AG20443 (cell line): Measurements from ENCODE around the gene TCTN3.
"Not testable (repeated sequence)": the region's sequence is repeated elsewhere in the genome, so short reads cannot be mapped to it uniquely, and the experiment has no call there.

Experiments
- DNase-seq: peaks from one replicate; pipeline ENCODE4 v3.0.0; 2012; ENCODE audit warnings: low spot score, mixed read lengths

The TCTN3 gene, protein sequence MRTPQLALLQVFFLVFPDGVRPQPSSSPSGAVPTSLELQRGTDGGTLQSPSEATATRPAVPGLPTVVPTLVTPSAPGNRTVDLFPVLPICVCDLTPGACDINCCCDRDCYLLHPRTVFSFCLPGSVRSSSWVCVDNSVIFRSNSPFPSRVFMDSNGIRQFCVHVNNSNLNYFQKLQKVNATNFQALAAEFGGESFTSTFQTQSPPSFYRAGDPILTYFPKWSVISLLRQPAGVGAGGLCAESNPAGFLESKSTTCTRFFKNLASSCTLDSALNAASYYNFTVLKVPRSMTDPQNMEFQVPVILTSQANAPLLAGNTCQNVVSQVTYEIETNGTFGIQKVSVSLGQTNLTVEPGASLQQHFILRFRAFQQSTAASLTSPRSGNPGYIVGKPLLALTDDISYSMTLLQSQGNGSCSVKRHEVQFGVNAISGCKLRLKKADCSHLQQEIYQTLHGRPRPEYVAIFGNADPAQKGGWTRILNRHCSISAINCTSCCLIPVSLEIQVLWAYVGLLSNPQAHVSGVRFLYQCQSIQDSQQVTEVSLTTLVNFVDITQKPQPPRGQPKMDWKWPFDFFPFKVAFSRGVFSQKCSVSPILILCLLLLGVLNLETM

DNA sequence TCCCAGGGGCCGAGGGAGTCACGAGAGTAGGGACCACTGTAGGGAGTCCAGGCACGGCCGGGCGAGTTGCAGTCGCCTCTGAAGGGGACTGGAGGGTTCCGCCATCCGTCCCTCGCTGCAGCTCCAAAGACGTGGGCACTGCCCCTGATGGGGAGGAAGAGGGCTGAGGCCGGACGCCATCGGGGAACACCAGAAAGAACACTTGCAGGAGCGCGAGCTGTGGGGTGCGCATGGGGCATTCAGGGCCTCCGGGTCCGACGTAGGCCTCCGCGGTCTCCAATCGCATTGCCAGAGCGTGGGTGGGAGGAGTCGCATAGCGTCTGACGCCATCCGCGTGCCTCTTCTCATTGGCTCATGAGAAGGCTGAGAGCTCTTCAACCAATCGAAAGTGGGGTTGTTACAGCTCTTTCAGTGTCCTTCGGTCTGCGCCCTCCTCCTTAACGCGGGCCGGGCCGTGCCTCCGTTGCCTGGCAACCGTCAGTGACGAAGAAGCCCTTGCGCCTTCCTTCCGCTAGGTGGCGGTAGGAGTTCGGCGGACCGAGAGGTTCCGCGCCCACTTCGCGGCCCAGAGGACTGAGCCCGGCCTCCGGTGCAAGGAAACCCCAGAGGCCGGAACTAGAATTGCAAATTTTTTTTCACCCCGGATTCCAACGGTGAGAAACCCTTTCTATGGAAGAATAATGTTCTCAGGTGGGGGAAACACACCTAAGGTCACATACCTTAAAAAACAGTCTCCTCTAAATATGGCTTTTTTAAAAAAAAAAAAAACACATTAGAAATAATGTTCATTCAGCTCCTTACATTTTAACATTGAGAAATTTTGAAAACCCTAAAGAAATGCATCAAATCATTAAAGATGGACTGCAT lies at the start of gene TCTN3:
TSS of gene TCTN3 (minus strand) at position 260 of the 867 bp plus-strand sequence. CDS start at position 232, 28 bp downstream.
- DNase-seq: peak; percentile 99

DNA sequence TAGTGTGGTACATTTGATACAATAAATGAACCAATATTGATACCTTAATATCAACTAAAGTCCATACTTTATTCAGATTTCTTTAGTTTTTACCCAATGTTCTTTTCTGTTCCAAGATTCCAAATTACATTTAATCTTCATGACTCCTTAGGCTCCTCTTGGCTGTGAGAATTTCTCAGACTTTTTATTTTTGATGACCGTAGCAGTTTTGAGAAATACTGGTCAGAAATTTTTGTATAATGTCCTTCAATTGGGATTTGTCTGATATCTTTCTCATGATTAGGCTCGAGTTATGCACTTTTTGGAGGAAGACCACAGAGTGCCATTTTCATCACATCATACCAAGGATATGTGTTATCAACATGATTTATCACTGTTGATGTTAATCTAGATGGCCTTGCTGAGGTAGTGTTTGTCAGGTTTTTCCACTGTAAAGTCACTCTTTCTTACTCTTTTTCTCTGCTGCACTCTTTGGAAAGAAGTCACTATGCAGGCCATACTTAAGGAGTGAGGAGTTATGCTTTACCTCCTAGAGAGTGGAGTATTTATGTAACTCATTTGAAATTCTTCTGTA lies 49.3 kb upstream of the TCTN3 start:
- DNase-seq: no peak

DNA sequence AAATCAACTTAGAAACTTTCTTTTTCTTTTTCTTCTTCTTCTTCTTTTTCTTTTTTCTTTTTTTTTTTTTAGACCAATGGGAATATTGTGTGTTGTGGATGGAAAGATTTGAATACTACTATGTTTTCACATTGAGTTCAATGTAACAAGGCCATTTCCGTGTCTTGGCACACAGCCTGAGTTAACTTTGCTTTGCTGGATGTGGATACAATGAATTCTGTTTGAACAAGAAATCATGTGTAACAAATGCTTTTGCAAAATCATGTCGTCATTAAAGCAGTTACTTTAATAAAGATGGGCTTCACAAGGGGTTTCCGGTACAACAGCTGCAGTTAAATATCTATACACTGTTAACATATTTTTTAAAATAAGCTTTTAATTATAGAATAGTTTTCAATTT lies 48.8 kb upstream of the TCTN3 start:
- no peak for DNase-seq

DNA sequence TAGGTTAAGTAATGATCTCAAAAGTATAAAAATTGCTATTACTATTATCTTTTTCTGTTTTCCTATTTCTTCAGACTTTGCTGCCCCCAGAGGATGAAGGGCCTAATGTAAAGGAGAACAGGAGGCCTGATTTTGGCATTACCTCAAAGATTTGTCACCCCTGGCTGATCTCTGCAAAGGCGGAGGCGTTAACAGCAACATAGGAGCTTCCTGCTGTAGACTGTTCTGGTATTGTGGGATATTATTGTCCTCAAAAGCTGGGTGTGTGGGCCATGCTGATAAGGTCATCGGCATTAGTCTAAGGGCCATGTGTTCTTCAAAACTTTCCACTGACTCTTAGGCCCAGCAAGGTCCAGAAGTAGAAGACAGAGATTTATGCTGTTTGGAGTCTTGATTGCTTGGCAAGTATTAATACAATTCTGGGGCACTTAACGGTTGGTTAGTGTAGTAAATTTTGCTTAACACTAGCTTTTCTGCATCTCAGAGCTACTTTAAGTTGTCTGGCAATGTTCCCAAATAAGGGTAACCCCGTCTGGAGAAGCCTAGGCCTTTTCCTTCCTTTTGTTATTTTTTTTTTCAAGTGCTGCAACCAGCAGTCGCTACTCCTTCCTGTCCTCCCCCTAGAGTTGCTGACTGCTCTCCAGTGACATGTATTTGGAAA lies 48.2 kb upstream of the TCTN3 start:
- no peak for DNase-seq

DNA sequence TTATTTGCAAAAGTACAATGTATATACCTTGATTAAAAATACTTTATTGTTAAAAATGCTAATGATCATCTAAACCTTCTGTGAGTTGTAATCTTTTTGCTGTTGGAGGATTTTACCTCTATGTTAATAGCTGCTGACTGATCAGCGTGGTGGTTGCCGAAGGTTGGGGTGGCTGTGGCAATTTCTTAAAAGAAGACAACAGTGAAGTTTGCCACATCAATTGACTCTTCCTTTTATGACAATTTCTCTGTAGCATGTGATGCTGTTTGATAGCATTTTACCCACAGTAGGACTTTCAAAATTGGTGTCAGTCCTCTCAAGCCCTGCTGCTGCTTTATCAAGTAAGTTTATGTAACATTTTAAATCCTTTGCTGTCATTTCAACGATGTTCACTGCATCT lies 45.3 kb upstream of the TCTN3 start:
- DNase-seq: no peak

DNA sequence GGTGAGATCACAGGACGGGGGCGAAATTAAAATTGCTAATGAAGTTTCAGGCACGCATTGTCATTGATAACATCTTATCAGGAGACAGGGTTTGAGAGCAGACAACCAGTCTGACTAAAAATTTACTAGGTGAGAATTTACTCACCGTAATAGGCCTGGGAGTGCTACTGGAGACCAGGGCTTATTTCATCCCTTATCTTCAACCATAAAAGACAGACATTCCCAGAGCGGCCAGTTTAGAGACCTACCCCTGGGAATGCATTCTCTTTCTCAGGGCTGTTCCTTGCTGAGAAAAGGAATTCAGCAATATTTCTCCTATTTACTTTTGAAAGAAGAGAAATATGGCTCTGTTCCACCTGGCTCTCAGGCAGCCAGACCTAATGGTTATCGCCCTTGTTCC lies 39.2 kb upstream of the TCTN3 start:
- not testable (repeated sequence) for DNase-seq

DNA sequence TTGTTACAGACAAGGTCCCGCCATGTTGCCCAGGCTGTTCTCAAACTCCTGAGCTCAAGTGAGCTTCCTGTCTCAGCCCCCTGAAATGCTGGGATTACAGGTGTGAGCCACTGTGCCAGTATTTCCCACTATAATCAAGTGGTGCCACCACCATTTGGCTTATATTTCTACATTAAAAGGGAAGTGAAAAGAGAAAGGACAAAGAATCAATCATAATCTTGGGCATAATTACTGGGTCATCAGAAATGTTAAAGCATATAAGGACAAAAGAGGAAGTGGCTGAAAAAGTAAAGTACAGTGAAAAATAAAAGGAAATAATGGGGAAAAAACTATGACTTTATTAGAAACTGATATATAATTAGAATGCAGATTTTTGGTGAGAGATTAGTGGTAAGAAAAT lies 36.5 kb upstream of the TCTN3 start:
- DNase-seq: no peak

DNA sequence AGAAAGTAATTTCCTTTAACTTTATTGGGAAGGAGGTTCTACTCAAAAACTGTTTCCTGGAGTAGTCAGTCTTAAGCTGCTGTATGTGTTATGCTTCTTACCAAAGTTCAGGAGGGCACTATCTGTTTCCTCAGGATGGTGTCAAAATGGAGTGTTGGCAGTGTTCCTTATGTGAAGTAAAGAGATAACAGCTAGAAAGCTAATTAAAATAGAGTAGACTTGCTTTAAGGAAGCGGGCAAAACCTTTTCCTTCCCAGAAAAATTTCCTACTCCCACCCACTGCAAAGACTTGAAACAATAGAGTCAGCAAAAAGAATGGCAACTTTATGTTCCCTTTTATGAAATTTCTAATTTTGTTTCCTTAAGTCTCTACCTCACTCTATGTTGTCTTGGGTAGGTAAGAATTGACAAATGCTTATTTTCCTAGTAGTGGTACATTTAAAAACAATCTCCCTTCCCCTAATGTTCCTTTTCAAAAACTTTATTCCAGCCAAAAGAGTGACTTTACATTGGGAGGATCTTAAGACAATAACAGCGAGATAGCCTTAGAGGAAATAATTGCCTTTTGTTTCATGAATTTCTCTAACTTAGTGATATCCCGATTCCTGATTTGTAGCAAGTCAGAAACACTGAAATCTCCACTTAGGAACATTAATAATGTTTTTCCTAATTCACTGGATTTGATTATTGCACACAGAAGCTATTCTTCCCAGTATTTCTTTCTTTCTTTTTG lies 35.8 kb upstream of the TCTN3 start:
- DNase-seq: no peak

DNA sequence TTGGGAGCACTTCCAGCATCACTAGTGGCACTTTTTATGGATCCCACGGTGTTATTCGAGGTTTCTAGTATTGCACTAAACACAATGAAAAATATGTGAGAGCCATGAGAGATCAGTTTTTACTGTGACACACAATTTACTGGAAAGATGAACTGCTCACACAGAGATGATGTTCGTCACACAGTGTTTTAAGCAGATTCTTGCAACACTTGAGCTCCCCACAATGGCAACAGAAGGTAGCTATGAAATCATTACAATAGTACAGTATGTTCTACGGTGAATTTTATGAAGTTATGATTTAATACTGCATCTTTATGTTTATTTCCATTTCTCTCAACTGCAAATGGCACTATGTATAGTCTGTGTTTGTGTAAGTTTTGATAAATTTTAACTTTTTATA lies 34.8 kb upstream of the TCTN3 start:
- no peak for DNase-seq

DNA sequence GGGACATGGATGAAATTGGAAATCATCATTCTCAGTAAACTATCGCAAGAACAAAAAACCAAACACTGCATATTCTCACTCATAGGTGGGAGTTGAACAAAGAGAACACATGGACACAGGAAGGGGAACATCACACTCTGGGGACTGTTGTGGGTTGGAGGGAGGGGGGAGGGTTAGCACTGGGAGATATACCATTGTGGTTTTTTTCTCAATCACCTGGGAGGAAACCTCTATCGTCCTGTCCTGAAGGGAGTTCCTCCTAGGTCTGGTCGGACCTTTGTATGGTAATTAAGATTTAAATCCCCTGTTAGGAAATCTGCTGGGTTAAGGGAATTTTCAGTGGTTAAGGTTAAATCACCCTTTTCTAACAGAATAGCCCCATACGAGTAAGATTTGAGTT lies 28.8 kb upstream of the TCTN3 start:
- DNase-seq: not testable (repeated sequence)

DNA sequence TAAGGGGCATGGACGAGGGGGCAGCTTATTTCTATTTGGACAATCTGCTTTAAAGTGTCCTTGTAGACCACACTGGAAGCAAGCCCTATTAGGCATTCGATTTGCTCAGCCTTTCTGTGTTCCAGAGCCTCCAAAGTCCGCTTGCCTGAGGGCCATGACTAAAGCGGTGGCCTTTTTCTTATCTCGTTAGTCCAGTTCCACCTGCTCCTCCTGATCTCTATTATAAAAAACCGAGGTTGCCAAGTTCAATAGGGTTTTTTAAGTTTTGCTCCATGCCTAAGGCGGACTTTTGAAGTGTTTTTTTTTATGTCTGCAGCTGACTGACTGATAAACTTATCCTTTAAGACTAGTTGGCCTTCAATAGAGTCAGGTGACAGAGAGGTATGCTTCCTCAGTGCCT lies 27.0 kb upstream of the TCTN3 start:
- not testable (repeated sequence) for DNase-seq

DNA sequence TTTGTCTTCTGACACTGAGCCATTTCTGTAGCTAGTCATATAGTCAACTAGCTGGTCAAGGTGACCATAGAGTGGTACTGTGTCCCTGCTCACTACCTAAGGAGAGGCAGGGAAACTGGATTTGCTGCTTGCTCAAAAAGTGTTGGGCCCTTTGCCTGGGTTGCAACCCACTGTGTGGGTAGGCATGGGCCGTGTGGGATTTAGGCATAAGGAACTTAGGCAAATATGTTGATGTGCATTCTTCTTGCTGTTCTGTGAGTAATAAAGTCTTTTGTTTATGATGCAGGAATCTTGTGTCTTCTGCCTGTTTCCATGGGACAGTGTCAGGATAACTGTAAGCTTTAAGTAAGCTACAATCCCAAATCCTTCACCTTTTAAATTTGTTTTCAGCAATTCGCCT lies 23.1 kb upstream of the TCTN3 start:
- DNase-seq: no peak

DNA sequence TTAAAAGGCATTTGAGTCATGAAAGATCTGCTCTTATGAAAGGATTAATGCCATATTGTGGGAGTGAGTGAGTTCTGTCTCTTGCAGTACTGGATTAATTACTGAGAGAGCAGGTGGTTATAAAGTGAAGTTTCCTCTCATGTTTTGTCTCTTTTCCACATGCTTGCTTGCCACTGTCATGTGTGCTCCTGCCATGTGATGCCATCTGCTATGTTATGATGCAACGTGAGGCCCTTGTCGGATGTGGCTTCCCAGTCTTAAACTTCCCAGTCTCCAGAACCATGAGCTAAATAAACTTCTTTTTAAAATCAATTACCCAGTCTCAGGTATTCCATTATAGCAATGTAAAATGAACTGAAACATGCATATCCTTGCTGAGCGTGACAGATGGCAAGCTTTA lies 22.7 kb upstream of the TCTN3 start:
- no peak for DNase-seq

DNA sequence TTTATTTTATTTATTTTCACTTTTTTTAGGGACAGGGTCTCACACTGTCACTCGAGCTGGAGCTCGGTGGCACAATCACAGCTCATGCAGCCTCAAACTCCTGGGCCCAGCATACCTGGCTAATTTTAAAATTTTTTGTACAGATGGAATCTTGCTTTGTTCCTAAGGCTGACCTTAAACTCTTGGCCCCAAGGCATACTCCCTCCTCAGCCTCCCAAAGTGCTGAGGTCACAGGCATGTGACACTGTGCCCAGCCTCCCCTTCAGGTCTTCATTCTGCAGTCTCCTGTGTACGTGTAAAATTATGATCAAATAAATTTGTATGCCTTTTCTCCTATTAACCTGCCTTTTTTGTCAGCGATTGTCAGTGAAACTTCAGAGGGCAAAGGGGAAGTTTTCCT lies 17.8 kb upstream of the TCTN3 start:
- no peak for DNase-seq

DNA sequence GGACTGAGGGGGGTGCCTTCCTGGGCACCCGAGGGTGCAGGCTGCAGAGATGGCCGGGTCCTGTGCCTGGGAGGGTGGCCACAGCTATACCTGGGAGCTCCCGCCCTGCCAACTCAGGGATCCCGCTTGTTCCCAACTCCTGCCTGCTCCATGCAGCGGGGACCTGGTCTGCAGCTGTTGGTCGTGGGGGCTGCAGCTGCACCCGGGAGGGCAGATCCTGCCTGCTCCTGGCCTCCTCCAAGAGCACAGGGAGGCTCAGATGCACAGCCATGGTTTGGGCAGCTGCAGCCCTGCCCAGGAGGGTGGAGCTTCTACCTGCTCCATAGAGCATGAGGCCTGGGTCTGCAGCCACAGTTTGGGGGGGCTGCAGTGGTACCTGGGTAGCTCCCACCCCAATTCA lies 13.3 kb upstream of the TCTN3 start:
- DNase-seq: no peak

DNA sequence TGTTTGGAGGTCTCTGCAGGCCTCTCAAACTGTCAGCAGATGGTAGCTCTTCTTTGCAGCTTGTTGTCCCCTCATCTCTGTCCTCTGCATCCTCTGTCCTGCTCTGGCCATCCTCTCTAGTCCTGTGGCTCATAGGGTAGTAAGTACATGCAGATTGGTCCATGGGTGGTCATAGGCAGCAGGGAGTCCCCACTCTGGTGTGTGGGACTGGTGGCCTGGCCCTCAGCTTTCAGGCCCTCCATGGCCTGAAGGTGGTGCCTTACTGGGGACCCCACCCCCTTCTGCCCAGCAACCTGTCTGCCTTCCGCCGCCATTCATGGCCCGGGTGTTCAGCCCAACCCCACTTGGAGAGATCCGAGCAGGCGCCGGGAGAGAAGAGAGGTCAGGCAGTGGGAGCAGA lies 12.8 kb upstream of the TCTN3 start:
- DNase-seq: no peak

DNA sequence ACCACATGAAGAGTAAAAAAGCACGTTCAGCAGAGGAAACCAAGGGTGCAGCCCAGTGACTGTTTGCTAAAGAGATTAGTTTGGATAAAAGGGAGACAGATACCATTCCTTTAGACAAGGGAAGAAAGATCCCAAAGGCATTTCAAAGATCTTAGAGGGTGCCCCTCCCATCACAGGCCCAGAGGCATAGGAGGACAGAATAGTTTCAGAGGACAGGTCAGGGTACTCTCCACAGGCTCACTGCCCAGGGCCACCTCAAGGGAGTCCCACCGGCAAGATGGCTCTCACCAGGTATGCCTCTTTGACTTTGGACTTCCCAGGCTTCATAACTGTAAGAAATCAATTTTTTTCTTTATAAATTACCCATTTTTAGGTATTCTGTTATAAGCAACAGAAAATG lies 4.7 kb upstream of the TCTN3 start:
- no peak for DNase-seq

DNA sequence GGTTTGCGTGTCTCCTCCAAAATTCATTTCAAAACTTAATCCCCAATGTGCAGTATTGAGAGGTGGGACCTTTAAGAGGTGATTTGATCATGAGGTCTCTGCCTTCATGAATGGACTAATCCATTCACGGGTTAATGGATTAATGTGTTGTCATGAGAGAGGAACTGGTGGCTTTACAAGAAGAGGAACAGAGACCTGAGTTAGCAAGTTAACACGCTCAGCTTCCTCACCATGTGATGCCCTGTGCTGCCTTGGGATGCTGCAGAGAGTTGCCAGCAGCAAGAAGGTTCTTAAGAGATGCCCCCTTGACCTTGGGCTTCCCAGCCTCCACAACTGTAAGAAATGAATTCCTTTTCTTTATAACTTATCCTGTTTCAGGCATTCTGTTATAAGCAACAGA lies 3.7 kb upstream of the TCTN3 start:
- DNase-seq: no peak

DNA sequence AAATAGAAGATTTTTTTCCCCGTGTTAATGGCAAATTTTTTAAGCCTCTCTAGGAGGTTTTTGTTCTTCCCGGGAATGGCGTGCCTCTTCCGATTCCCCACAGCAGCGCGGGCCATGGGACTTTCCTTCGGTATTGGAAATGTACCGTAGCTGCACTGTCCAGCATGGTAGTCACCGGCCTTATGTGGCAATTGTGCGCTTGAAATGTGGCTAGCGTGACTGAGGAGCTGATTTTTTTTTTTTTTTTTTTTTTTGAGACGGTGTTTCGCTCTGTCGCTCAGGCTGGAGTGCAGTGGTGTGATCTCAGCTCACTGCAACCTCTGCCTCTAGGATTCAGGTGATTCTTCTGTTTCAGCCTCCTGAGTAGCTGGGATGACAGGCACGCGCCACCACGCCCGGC lies 938 bp upstream of the TCTN3 start:
- DNase-seq: no peak

DNA sequence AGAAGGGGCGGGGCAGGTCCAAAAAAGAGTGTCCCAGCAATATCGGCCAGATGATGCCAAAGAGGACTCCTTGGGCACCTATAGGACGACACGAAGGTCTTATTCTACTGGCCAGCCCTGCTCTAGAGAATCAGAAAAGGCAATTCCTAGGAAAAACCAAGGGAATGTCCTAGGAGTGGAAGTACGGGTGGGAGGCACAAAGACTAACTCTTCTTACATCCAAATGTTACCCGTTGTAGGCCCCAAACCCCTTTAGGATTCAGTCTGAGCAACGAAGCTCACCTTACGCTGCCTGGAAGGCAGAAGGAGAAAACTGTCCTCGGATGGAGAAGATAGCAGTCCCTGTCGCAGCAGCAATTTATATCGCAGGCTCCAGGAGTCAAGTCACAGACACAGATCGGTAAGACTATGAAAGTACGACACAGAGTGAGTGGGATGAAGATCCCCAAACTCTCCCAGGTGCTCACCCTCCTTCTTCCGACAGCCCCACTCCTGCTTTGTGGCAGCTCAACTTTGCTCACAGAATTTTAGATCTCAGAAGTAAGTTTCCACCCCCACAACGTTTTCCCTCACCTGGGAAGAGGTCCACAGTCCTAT lies 558 bp downstream of the TCTN3 start:
- DNase-seq: peak; percentile 14

DNA sequence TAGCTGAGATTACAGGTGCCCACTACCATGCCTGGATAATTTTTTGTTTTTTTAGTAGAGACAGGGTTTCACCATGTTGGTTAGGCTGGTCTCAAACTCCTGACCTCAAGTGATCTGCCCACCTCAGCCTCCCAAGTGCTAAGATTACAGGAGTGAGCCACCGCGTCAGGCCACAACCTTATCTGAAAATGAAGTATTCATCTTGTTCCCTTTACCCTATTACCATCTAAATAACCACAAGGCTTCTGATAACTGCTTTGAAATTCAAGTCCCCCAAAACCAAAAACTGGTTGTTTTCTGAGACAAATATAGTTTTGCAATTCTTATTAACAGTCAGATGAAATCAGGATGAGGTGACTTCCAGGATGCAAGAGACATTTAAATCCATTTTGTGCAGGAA lies 2.4 kb downstream of the TCTN3 start:
- DNase-seq: no peak
